GM18517 (cell line): ENCODE data around the gene PSPH.
"Not testable (repeated sequence)": the region's sequence is repeated elsewhere in the genome, so short reads cannot be mapped to it uniquely, and the experiment has no call there.

Experiments
- ATAC-seq: cut with Tn5 transposase; IDR thresholded peaks from one replicate; pipeline ENCODE4 v1.9.1; 2021; ENCODE audit warnings: mild to moderate bottlenecking, moderate library complexity; ENCODE audit not compliant: unreplicated experiment

The PSPH gene

GRCh38 chr7:56051339-56052191 is at the start of gene PSPH, which contains the start of gene CCT6A:
TSS of gene PSPH (minus strand) at chr7:56051444. CDS start at chr7:56021212, 30,232 bp downstream.
TSS of gene CCT6A (plus strand) at chr7:56051765. CDS start at chr7:56051849, 84 bp downstream.
- peak; percentile 92 for ATAC-seq

GRCh38 chr7:56099653-56100052 is 48.4 kb upstream of the PSPH start:
- ATAC-seq = no peak

DNA sequence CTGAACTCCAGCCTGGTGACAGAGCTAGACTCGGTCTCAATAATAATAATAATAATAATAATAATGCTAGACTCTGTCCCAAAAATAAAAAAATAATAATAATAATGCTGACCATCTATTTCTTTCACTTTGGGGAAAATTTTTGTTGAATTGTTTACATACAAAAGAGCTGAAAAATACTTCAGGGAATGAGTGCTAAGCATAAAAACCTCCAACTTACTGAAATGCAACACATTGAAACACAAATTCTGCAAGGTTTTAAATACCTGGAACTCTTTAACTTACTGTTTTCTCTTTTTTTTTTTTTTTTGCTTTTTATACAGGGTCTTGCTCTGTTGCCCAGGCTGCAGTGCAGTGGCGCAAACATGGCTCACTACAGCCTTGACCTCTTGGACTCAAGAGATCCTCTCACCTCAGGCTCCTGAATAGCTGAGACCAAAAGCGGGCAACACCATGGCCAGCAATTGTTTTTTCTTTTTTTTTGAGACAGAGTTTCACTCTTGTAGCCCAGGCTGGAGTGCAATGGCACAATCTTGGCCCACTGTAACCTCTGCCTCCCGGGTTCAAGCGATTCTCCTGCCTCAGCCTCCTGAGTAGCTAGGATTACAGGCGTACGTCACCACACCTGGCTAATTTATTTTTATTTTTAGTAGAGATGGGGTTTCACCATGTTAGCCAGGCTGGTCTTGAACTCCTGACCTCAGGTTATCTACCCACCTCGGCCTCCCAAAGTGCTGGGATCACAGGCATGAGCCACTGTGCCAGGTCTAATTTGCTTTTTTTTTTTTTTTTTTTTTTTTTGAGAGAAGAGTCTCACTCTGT is 47.2 kb upstream of the PSPH start:
- not testable (repeated sequence) for ATAC-seq

DNA sequence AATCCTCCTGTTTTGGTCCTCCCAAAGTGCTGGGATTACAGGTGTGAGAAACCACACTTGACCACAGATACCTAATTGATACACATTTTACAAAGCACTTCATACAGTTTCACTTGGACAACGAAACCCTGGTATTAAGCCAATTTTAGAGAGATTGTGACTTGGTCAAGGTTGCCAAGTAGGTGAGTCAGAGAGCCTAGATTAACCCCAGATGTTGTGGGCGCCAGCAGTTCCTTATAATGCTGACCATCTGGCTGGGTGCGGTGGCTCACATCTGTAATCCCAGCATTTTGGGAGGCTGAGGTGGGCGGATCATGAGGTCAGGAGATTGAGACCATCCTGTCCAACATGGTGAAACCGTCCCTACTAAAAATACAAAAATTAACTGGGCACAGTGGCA is 46.5 kb upstream of the PSPH start:
- ATAC-seq = no peak

GRCh38 chr7:56092789-56093531 is 41.7 kb upstream of the PSPH start, which contains the start of gene PHKG1:
TSS of gene PHKG1 (minus strand) at chr7:56092952. CDS start at chr7:56088941, 4,011 bp downstream.
- no peak for ATAC-seq

DNA sequence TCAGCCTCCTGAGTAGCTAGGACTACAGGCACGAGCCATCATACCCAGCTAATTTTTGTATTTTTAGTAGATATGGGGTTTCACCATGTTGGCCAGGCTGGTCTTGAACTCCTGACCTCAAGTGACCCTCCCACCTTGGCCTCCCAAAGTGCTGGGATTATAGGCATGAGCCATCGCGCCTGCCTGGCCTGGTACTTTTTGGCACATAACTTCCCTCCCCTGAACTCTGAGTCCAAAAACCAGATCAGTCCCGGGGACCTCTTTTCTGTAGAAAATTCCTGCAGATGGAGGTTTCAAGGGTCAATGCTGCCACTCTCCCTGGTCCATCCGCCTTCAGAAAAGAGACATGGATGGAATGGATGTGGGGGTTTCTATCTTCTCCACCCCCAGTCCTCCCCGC is 41.1 kb upstream of the PSPH start:
- ATAC-seq = not testable (repeated sequence)

- ATAC-seq = no peak
These were observed 40.3 kb upstream of the PSPH start for GRCh38 chr7:56091591-56091990.

DNA sequence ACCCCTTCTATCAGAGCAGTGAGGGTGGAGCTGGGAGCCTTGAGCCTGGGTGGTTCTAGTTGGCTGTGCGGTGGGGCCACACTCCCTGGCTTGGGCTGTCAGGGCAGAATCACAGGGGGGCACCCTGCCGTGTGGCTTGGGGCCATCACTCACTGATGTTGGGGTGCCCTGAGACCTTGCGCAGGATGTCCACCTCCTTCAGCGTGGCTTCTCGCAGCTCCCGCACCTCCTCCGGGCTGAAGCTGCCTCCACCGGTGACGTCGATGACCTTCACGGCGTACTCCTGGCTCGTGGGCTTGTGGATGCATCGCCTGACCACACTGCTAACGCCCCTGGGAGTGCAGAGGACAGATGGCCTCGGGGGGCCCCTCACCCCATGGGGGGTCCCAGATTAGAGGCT is 36.2 kb upstream of the PSPH start:
- ATAC-seq = no peak

DNA sequence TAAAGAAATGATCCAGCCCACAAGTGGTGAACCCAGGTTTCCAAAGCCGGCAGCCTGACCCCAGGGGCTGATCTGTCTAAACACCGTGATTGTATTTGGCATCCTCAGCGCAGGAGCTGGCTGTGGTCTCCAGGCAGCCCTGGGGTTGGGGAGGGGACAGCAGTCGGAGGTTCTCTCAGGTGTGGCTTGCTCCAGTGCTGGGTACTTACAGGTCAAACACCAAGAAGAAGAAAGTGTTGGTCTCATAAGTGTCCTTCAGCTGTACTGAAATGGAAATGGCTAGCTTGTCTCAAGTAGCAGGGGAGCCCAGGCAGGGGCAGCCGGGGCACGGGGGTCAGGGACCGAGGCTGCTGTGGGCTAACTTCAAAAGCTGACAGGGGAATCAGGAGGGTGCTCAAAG is 35.5 kb upstream of the PSPH start:
- ATAC-seq = no peak

DNA sequence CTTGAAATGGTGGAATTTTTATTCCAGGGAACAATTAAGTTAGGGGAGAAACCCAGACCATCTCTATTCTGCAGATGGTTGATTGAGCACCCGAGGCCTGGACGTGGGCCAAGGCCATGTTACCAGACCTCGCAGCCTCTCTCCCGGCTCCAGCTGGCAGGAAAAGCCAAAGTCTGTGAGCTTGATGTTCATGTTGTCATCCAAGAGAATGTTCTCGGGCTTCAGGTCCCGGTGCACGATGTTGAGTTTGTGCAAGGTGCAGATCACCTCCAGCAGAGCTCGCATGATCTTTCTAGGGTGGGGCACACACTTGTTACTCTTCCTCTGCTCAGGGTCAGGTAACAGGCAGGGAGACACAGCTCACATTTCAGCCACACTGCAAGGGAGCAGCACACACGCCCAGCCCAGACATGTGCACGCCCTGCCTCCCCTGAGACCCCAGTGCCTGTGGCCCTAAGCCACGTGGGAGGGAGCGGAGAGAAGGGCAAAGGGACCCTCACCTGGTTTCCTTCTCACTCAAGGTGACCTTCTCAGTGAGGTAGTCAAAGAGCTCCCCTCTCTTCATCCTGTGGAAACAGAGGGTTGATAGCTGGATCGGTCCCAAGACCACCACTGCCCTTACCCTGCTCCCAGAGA is 32.0 kb upstream of the PSPH start:
- no peak for ATAC-seq

- ATAC-seq = no peak
These were observed 30.5 kb upstream of the PSPH start for GRCh38 chr7:56081626-56082340.

DNA sequence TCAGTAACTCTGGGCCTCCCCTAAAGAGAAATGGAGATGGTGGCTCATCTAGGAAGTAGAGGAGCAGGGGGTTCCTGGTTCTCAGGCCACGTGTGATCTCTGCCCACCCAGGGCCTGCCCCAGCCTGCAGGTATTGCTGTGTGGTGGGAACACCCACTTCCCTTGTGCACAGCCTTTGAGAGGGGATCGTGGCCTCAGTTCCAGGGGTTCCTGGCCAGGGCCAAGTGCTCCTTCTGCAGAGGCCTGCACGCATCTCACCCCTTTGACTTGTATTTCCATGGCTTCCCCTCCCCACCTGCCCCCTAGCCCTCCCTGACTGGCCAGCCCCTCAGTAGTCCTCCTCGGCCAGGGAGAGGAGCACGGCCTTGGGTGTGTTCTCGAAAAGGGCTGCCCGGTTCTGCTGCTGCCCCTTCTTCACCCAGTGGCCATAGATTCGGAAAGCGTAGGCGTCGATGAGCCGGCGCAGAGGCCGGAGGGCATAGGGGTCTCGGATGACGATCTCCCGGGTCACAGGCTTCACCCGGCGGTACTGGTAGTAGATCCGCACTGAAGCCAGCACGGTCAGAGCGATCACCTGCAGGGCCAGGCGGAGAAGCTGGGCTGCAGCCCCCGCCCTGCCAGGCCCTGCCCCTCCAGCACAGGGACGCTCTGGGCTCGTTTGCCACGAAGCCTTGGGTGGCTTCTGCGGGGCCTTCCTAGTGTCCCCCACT is 29.6 kb upstream of the PSPH start:
- ATAC-seq = not testable (repeated sequence)

- ATAC-seq = no peak
These were observed 28.4 kb upstream of the PSPH start for GRCh38 chr7:56079450-56080185.

GRCh38 chr7:56078196-56078595 is 27.0 kb upstream of the PSPH start:
- no peak for ATAC-seq

DNA sequence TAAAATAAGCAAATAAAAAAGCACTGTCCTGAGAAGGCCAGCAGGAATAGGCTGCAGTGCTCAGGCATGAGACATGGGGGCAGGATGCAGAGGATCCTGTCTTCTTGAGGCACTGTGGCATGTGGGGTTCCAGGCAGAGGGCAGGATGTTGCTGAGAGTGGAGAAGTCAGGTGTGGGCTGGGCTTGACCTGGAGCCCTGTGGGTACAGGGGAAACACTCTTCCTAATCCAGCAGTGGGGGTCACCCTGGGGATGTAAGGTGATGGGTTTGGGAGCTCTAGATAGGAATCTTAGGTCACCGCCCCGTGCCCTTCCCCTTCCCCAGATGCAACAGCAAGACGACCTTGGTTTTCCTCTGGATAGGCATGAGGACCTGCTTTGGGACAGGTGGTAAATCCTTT is 26.4 kb upstream of the PSPH start:
- ATAC-seq = no peak

DNA sequence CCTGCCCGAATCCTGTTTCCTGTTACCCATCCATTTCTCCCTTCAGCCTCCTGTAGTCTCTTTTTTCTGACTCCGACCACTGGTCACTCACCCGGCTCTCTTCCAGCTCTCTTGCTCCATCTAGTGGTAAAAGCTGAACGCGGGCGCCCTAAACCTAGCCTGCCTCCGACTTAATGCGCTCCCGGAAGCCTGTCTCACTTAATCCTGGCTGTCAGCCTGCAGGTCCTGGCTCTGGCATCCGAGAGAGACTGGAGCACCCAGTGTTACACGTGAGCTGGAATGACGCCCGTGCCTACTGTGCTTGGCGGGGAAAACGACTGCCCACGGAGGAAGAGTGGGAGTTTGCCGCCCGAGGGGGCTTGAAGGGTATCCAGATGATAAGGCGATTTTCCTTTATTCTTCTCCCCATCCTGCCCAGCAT is 23.1 kb upstream of the PSPH start:
- ATAC-seq = peak; percentile 85

DNA sequence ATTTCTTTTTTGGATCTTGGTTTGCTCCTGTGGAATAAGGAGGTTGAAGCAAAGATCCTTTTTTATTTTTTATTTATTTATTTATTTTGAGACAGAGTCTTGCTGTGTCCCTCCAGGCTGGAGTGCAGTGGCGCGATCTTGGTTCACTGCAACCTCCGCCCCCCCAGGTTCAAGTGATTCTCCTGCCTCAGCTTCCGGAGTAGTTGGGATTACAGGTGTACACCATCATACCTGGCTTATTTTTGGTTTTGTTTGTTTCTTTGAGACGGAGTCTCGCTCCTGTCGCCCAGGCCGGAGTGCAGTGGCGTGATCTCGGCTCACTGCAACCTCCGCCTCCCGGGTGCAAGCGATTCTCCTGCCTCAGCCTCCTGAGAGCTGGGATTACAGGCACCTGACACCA is 15.1 kb upstream of the PSPH start:
- not testable (repeated sequence) for ATAC-seq

DNA sequence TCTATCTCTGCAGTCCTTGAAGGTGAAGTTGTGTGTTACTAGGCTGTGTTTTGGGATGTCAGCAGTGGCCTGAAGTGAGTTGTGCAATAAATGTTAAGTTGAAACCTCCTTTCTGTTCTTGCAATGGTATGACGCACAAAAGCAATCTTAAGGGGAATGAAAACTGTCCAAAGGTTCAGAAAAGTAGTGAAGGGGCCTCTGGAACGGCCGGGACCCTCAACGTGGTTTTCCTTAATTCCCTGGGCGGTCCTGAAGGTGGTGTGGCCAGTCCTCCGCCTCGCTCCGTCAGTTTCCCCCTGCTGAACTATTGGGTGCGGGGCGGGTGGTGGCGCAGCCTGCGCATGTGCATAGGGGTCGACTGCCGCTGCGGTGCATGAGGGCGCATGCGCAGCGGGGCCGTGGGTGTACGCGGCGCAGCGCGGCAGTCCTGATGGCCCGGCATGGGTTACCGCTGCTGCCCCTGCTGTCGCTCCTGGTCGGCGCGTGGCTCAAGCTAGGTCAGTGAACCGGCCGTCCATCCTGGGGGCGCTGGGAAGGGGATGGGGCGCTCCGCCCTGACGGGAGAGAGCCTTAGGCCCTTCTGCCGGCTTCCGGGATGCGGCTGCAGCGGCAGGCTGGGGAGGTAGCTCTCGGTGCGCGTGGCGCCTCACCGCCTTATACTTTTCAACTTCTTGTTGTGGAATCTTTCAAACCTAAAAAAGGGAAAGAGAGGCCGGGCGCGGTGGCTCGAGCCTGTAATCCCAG is 12.8 kb upstream of the PSPH start, which contains the start of gene SUMF2:
SUMF2 (plus strand) TSS at position 405 of the 744 bp plus-strand sequence; CDS start at position 431, 26 bp downstream.
- ATAC-seq = peak; percentile 74
